GM20431 (cell line): ENCODE results near the gene PTAFR.
"Not testable (repeated sequence)": the region's sequence is repeated elsewhere in the genome, so short reads cannot be mapped to it uniquely, and the experiment has no call there.

ENCODE experiments used
- in situ Hi-C: fragments of 300-500 bp; cut with MseI, MboI; formaldehyde crosslinking; loops from one replicate; pipeline ENCODE4 v1.15.0; 2020; ENCODE audit warnings: low sequenced_read_pairs; ENCODE audit not compliant: unreplicated experiment

Gene PTAFR

GRCh38 chr1:28147264-28148094 is 29.0 kb downstream of the PTAFR start:
- in situ Hi-C loops = no loop called here

- in situ Hi-C loops = no loop called here
Observed at GRCh38 chr1:28145728-28146127, 30.8 kb downstream of the PTAFR start.

GRCh38 chr1:28144203-28145135 is 32.0 kb downstream of the PTAFR start:
- in situ Hi-C loops = no loop called here

- in situ Hi-C loops = no loop called here
Observed at GRCh38 chr1:28143496-28144202, 32.8 kb downstream of the PTAFR start.

GRCh38 chr1:28141685-28142084 is 34.8 kb downstream of the PTAFR start:
- in situ Hi-C loops = no loop called here

- in situ Hi-C loops = not testable (repeated sequence)
Observed at GRCh38 chr1:28139866-28140265, 36.6 kb downstream of the PTAFR start.

GRCh38 chr1:28139025-28139712 is 37.3 kb downstream of the PTAFR start:
- in situ Hi-C loops = no loop called here

GRCh38 chr1:28136922-28137613 is 39.4 kb downstream of the PTAFR start:
- in situ Hi-C loops = no loop called here

GRCh38 chr1:28136169-28136921 is 40.1 kb downstream of the PTAFR start:
- in situ Hi-C loops = no loop called here

GRCh38 chr1:28135371-28136168 is 40.9 kb downstream of the PTAFR start:
- in situ Hi-C loops = no loop called here

GRCh38 chr1:28134651-28135207 is 41.8 kb downstream of the PTAFR start:
- in situ Hi-C loops = no loop called here

- in situ Hi-C loops = no loop called here
Observed at GRCh38 chr1:28132171-28133167, 44.0 kb downstream of the PTAFR start.

- in situ Hi-C loops = no loop called here
Observed at GRCh38 chr1:28130901-28131300, 45.6 kb downstream of the PTAFR start.

GRCh38 chr1:28129150-28129549 is 47.3 kb downstream of the PTAFR start:
- in situ Hi-C loops = no loop called here

- in situ Hi-C loops = no loop called here
Observed at GRCh38 chr1:28127617-28128257, 48.8 kb downstream of the PTAFR start.
